ENCODE results near the gene SLC14A1.

Gene SLC14A1

DNA sequence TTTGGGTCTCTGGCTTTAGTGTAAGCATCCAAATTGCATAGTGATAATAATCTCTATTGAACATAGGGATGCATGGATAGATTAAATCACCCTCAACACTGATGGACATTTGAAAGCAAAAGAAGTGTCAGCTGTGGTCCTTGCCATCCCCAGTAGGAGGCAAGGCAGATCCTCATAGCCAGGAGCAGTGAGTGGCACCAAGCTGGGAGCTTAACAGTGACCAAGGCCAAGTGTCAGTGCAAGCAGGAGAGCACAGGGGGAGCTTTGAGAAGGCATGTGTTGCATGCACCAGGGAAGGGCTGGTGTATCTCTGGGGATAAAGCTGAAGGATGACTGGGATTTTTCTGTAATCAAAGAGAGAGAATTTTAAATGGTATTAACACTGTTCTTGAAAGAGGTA, 14.7 kb downstream of the SLC14A1 start:
- no peak overlapping the region for H3K4me3 ChIP-seq (ENCODE audit: low read depth, low read length)
- no peak for DNase-seq (ENCODE audit: low read depth)
- TF ChIP-seq, protein P1, sequence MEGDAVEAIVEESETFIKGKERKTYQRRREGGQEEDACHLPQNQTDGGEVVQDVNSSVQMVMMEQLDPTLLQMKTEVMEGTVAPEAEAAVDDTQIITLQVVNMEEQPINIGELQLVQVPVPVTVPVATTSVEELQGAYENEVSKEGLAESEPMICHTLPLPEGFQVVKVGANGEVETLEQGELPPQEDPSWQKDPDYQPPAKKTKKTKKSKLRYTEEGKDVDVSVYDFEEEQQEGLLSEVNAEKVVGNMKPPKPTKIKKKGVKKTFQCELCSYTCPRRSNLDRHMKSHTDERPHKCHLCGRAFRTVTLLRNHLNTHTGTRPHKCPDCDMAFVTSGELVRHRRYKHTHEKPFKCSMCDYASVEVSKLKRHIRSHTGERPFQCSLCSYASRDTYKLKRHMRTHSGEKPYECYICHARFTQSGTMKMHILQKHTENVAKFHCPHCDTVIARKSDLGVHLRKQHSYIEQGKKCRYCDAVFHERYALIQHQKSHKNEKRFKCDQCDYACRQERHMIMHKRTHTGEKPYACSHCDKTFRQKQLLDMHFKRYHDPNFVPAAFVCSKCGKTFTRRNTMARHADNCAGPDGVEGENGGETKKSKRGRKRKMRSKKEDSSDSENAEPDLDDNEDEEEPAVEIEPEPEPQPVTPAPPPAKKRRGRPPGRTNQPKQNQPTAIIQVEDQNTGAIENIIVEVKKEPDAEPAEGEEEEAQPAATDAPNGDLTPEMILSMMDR (IDR thresholded peaks at IDR 0.05; ENCODE audit: insufficient read depth, low read depth, low read length, missing control alignments): no peak

DNA sequence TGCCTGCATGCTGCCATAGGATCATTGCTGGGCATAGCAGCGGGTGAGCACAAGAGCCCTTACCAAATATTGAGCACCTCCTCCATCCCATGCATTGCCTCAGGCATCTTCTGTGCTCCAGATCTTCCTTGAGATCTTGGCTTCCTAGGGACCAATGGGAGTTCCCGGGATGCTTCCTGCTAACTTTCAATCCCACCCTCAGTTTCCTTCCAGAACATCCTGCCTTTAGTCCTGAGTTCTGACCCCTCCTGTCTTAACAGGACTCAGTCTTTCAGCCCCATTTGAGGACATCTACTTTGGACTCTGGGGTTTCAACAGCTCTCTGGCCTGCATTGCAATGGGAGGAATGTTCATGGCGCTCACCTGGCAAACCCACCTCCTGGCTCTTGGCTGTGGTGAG, 15.3 kb downstream of the SLC14A1 start:
- no peak overlapping the region for H3K4me3 ChIP-seq (ENCODE audit: low read depth, low read length)
- TF ChIP-seq, protein P1 (IDR thresholded peaks at IDR 0.05; ENCODE audit: insufficient read depth, low read depth, low read length, missing control alignments): no peak
- DNase-seq (ENCODE audit: low read depth): no peak

DNA sequence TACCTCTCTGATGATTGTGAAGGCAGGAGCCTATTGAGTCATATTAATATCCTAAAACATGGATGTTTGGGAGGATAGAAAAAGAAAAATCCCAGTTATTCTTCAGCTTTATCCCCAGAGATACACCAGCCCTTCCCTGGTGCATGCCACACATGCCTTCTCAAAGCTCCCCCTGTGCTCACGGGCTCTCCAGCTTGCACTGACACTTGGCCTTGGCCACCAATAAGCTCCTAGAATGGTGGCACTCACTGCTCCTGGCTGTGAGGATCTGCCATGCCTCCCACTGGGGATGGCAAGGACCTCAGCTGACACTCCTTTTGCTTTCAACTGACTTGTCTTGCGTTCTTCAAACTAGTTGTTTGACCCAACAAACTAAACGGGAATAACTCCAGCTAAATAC, 15.9 kb downstream of the SLC14A1 start:
- TF ChIP-seq, protein P1 (IDR thresholded peaks at IDR 0.05; ENCODE audit: insufficient read depth, low read depth, low read length, missing control alignments): no peak
- no peak overlapping the region for H3K4me3 ChIP-seq (ENCODE audit: low read depth, low read length)
- DNase-seq (ENCODE audit: low read depth): no peak

DNA sequence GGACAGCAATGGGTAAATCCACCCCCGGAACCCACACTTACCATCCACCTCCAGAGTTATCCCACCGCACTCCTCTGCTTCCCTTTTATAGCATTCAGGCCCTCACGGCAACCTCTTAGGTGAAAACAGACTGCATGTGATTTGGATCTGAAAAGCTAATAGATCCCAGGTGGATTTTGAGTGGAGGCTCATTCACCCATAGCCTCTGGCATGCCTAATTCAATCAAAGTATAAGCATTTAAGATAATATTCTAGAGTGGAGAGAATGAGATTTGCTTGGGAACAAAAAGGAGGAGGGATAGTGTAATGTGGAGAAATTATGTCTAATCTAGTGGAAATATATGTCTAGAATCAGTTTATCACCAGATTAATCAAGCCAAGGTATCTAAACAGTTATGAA, 17.1 kb downstream of the SLC14A1 start:
- H3K4me3 ChIP-seq (ENCODE audit: low read depth, low read length): no peak overlapping the region
- DNase-seq (ENCODE audit: low read depth): no peak
- TF ChIP-seq, protein P1 (IDR thresholded peaks at IDR 0.05; ENCODE audit: insufficient read depth, low read depth, low read length, missing control alignments): no peak

DNA sequence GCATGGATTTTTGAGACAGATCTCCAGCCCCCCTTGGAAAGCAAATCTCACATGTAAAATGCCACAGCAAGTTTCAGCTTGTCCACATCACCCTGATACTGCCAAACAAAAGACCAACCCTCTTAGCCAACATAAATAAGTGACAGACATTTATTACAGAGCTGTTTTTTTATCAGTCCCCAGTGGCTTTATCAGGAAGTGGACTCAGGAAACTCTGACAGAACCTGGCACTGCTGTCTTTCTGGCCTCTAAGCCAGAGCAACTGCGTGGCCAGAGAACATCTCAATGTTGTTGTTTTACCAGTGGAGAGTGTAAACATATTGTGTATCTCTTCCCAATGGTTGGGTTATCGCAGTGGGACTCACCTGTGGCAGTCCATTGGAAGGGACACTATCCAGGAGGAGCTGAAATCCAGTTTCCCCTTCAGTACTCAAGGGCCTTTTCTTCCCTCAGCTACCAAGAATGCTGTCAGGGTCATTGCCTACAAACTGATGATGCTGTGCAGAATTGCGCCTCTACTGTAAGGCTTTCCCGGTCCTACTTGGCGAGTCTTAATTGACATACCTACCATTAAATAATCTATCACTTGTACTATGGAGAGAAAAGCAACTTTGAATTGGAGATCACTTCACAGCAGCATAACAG, 22.0 kb downstream of the SLC14A1 start:
- no peak for DNase-seq (ENCODE audit: low read depth)
- TF ChIP-seq, protein P1 (IDR thresholded peaks at IDR 0.05; ENCODE audit: insufficient read depth, low read depth, low read length, missing control alignments): no peak
- H3K4me3 ChIP-seq (ENCODE audit: low read depth, low read length): no peak overlapping the region

DNA sequence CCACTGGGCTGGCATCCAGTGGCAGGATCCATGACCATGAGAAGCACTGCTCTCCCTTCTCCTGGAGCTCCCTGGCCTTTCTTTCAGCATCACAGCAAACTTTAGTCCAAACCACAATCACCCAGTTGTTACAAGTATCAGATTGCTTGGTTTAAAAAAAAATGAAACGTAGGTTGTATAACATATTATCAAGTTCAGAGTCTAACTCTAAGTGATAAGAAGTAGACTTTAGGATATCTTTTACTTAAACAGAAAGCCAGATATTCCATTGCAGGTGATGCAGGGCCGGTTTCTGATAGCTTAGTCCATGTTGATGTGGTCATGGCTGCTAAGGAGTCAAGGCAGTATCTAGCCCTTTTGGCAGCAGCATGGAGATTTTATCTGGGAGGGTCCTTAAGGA, 24.5 kb downstream of the SLC14A1 start:
- no peak overlapping the region for H3K4me3 ChIP-seq (ENCODE audit: low read depth, low read length)
- DNase-seq (ENCODE audit: low read depth): no peak
- TF ChIP-seq, protein P1 (IDR thresholded peaks at IDR 0.05; ENCODE audit: insufficient read depth, low read depth, low read length, missing control alignments): no peak

All from GM12865 (cell line).